PC-3 (cell line): ENCODE results near the gene PLEKHM2. TPM values are rescaled to one million over a fixed set of nuclear protein-coding genes. Genes with fewer than 3 reads are reported as not detected.
A peak's percentile ranks its signal among the peaks of the same experiment; 100 is the strongest.
"Not testable (repeated sequence)": the region's sequence is repeated elsewhere in the genome, so short reads cannot be mapped to it uniquely, and the experiment has no call there.

Experiments used
- ATAC-seq: fragments of 200-7000 bp; cut with Tn5 transposase; 2 replicates; pipeline ENCODE4 v1.9.1; 2020; ENCODE audit warnings: mild to moderate bottlenecking, moderate library complexity
- BruUV-seq: library from RNA; stranded (reverse); fragments of 400-500 nt; replicated peaks from 2 replicates; lab custom pipeline; 2021; lab: Mats Ljungman, UMichigan
- CTCF ChIA-PET: fragments of 300-600 bp; sonication (Branson Sonifier 250); formaldehyde crosslinking; loops from one replicate; lab custom pipeline; 2022; ENCODE audit warnings: antibody characterized with exemption; lab: Charles Lee
- POLR2A ChIA-PET: fragments of 300-600 bp; sonication (Branson Sonifier 250); formaldehyde crosslinking; loops from one replicate; lab custom pipeline; 2022; ENCODE audit warnings: antibody characterized with exemption; ENCODE audit not compliant: unreplicated experiment; lab: Charles Lee
- DNase-seq: peaks from one replicate; pipeline ENCODE4 v3.0.0-alpha.2; 2015
- H2AFZ ChIP-seq: fragments of 300-600 bp; sonication (generic); 2 replicates; pipeline ENCODE4 v1.6.0; 2016; ENCODE audit warnings: antibody characterized with exemption, low read length
- H3F3A ChIP-seq: fragments of 300-600 bp; sonication (generic); one replicate; pipeline ENCODE4 v1.6.0; 2017; ENCODE audit warnings: antibody characterized with exemption, low read length, control low read depth, mild to moderate bottlenecking; ENCODE audit not compliant: unreplicated experiment
- H3K27ac ChIP-seq: fragments of 300-600 bp; sonication (generic); 2 replicates; pipeline ENCODE4 v1.5.1; 2016; ENCODE audit warnings: mild to moderate bottlenecking, low read length
- H3K27me3 ChIP-seq: fragments of 300-600 bp; sonication (generic); 2 replicates; pipeline ENCODE4 v1.6.1; 2016; ENCODE audit warnings: low read length, mixed read lengths
- H3K36me3 ChIP-seq: fragments of 300-600 bp; sonication (generic); 2 replicates; pipeline ENCODE4 v1.6.1; 2016; ENCODE audit warnings: low read depth, mixed run types, low read length, mixed read lengths
- H3K4me1 ChIP-seq: fragments of 300-600 bp; sonication (generic); 2 replicates; pipeline ENCODE4 v1.5.1; 2016; ENCODE audit warnings: low read length; ENCODE audit not compliant: insufficient read depth
- H3K4me2 ChIP-seq: fragments of 300-600 bp; sonication (generic); 2 replicates; pipeline ENCODE4 v1.6.0; 2016; ENCODE audit warnings: low read length
- H3K4me3 ChIP-seq: fragments of 300-600 bp; sonication (generic); 2 replicates; pipeline ENCODE4 v1.5.1; 2016; ENCODE audit warnings: mild to moderate bottlenecking, low read length, mixed read lengths
- H3K79me2 ChIP-seq: fragments of 300-600 bp; sonication (generic); 2 replicates; pipeline ENCODE4 v1.6.1; 2017; ENCODE audit warnings: low read length, mixed read lengths
- H3K9ac ChIP-seq: fragments of 300-600 bp; sonication (generic); 2 replicates; pipeline ENCODE4 v1.6.0; 2016; ENCODE audit warnings: mild to moderate bottlenecking, low read length
- H3K9me2 ChIP-seq: fragments of 300-600 bp; sonication (generic); replicated peaks from 2 replicates; pipeline ENCODE4 v1.6.1; 2016; ENCODE audit warnings: mixed run types, low read length, mixed read lengths
- H3K9me3 ChIP-seq: fragments of 300-600 bp; sonication (generic); 2 replicates; pipeline ENCODE4 v1.6.1; 2016; ENCODE audit warnings: low read length, mixed read lengths
- H4K20me1 ChIP-seq: fragments of 300-600 bp; sonication (generic); 2 replicates; pipeline ENCODE4 v1.6.1; 2016; ENCODE audit warnings: low read length, mixed read lengths
- CTCF ChIP-seq: fragments of 300-600 bp; sonication (generic); conservative IDR thresholded peaks from 2 replicates; pipeline ENCODE4 v1.5.1; 2017; ENCODE audit warnings: antibody characterized with exemption, low read depth, mild to moderate bottlenecking, low read length
- EZH2 ChIP-seq: fragments of 300-600 bp; sonication (generic); IDR thresholded peaks from one replicate; pipeline ENCODE4 v1.6.1; 2017; ENCODE audit warnings: antibody characterized with exemption, mild to moderate bottlenecking, low read length; ENCODE audit not compliant: unreplicated experiment
- EZH2phosphoT487 ChIP-seq: fragments of 300-600 bp; sonication (generic); IDR thresholded peaks from 2 replicates; pipeline ENCODE4 v1.6.1; 2018; ENCODE audit warnings: mild to moderate bottlenecking, antibody characterized with exemption, low read length, borderline replicate concordance
- intact Hi-C: fragments of 100-400 bp; cut with micrococcal nuclease; formaldehyde crosslinking; loops from 2 replicates; pipeline ENCODE4 v1.9.0; 2023
- total RNA-seq: library from RNA; depleted of rRNA; stranded (reverse); fragments of >200 nt; gene quantifications from 2 replicates; pipeline ENCODE4 v1.2.3, GENCODE V29; 2014

Gene PLEKHM2
- total RNA-seq, 1 experiment from 2014 or later = 31.3 TPM

GRCh38 chr1:15640667-15641066 is 43.5 kb upstream of the PLEKHM2 start:
- H3K27ac ChIP-seq = no peak overlapping the region
- intact Hi-C loops = no loop called here
- H3K27me3 ChIP-seq = no peaks in the 10 kb centered on the region
- no peaks in the 10 kb centered on the region for H3K9me3 ChIP-seq
- no peaks in the 10 kb centered on the region for H3F3A ChIP-seq
- H3K79me2 ChIP-seq = 0 out of 2 replicates have a peak, but pooled peaks cover 3% of the 10 kb centered on the region
- H2AFZ ChIP-seq = no peak overlapping the region
- peaks cover 23% of the 10 kb centered on the region for H3K36me3 ChIP-seq
- H3K4me3 ChIP-seq = no peak overlapping the region
- no peak for DNase-seq
- no peaks in the 10 kb centered on the region for H3K9me2 ChIP-seq
- H4K20me1 ChIP-seq = no peaks in the 10 kb centered on the region
- POLR2A ChIA-PET = no interaction called here
- ATAC-seq = peak; percentile 50
- no peak overlapping the region for H3K9ac ChIP-seq
- TF ChIP-seq CTCF = no peak
- no peak for TF ChIP-seq EZH2phosphoT487
- TF ChIP-seq EZH2 = no peak
- H3K4me1 ChIP-seq = no peaks in the 10 kb centered on the region
- H3K4me2 ChIP-seq = no peak overlapping the region
- BruUV-seq = no TSS peak
- CTCF ChIA-PET = no interaction called here

- Histone ChIP-seq H3K9me2 (no peaks in the 10 kb centered on the region), H3K36me3 (peaks cover 22% of the 10 kb centered on the region), H2AFZ (no peak overlapping the region), H3K4me2 (no peak overlapping the region), H3K79me2 (0 out of 2 replicates have a peak, but pooled peaks cover 3% of the 10 kb centered on the region), H4K20me1 (no peaks in the 10 kb centered on the region), H3K4me1 (no peaks in the 10 kb centered on the region), H3K4me3 (no peak overlapping the region), H3F3A (no peaks in the 10 kb centered on the region), H3K27ac (no peak overlapping the region), H3K27me3 (no peaks in the 10 kb centered on the region), H3K9ac (no peak overlapping the region), H3K9me3 (no peaks in the 10 kb centered on the region)
- intact Hi-C loops = no loop called here
- POLR2A ChIA-PET = no interaction called here
- no peak for DNase-seq
- CTCF ChIA-PET = no interaction called here
- TF ChIP-seq EZH2 = no peak
- TF ChIP-seq EZH2phosphoT487 = no peak
- no peak for TF ChIP-seq CTCF
- BruUV-seq = no TSS peak
- ATAC-seq = no peak
These were observed 34.2 kb upstream of the PLEKHM2 start for GRCh38 chr1:15649937-15650336.

GRCh38 chr1:15650433-15650832 is 33.7 kb upstream of the PLEKHM2 start:
- BruUV-seq = no TSS peak
- POLR2A ChIA-PET = no interaction called here
- no peaks in the 10 kb centered on the region for H4K20me1 ChIP-seq

GRCh38 chr1:15652130-15652529 is 32.0 kb upstream of the PLEKHM2 start:
- H3K4me1 ChIP-seq, intact Hi-C loops, H3F3A ChIP-seq, H3K4me2 ChIP-seq, BruUV-seq, H3K27ac ChIP-seq, H3K9me2 ChIP-seq, H2AFZ ChIP-seq, H4K20me1 ChIP-seq, H3K9me3 ChIP-seq, POLR2A ChIA-PET, DNase-seq, CTCF ChIA-PET, H3K9ac ChIP-seq, H3K27me3 ChIP-seq, ATAC-seq, H3K79me2 ChIP-seq, H3K4me3 ChIP-seq: not testable (repeated sequence)
- peaks cover 26% of the 10 kb centered on the region for H3K36me3 ChIP-seq

More at GRCh38 chr1:15650433-15650832, 33.7 kb upstream of the PLEKHM2 start:
- H3K9me2 ChIP-seq = no peaks in the 10 kb centered on the region
- no peak overlapping the region for H3K4me3 ChIP-seq
- H3K4me1 ChIP-seq = no peaks in the 10 kb centered on the region
- CTCF ChIA-PET = no interaction called here
- no peak overlapping the region for H2AFZ ChIP-seq
- H3K79me2 ChIP-seq = 0 out of 2 replicates have a peak, but pooled peaks cover under 1% of the 10 kb centered on the region
- no peak overlapping the region for H3K9ac ChIP-seq
- H3F3A ChIP-seq = no peaks in the 10 kb centered on the region
- no peak for ATAC-seq
- no peak overlapping the region for H3K4me2 ChIP-seq
- TF ChIP-seq EZH2phosphoT487 (no peak), EZH2 (no peak), CTCF (no peak)
- no peak for DNase-seq
- H3K27ac ChIP-seq = no peak overlapping the region
- H3K36me3 ChIP-seq = peaks cover 20% of the 10 kb centered on the region
- no peaks in the 10 kb centered on the region for H3K27me3 ChIP-seq
- no peaks in the 10 kb centered on the region for H3K9me3 ChIP-seq
- intact Hi-C loops = no loop called here
